Measurements from ENCODE around the gene PRR33.

DNA sequence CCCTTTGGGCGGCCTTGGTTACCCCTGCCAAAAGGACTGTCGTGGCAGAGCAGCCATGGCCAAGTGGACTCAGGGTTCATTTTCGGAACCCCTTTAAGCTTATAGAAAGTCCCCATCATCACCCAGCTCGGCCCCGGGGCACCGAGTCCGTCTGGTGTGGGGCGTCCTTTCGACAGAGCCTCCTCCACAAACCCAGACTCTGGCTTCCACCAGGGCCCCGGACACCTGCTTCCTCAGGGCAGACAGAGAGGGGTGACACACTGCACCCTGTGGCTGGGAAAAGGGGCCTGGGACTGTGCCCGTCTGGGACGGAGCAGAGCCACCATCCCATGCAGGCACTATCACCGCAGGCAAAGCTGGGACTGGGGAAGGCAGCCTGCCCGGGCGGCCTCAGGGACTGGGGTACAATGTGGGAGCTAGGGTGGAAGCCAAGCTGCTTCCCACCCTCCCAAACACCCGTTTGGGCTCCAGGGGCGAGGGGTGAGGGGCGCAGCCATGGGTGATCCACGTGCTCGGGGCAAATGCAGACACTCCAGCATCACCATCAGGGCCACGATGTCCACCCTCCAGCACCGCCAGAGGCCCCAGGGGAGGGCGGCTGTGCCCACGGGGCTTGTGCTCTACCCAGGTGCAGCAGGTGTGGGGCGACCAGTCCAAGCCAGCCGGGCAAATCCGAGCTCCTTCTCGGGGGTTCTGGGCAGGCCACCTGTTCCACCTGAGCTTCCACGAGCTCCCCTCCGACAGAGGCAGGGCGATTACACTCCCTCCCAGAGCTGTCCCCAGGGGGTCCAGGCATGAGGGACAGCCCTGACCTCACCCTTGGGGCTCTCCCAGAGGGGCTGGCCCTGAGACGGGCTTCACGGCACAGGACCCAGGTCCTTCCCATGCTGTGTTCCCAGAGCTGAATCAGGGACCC lies 43.7 kb upstream of the PRR33 start:
- TF ChIP-seq, protein P1, sequence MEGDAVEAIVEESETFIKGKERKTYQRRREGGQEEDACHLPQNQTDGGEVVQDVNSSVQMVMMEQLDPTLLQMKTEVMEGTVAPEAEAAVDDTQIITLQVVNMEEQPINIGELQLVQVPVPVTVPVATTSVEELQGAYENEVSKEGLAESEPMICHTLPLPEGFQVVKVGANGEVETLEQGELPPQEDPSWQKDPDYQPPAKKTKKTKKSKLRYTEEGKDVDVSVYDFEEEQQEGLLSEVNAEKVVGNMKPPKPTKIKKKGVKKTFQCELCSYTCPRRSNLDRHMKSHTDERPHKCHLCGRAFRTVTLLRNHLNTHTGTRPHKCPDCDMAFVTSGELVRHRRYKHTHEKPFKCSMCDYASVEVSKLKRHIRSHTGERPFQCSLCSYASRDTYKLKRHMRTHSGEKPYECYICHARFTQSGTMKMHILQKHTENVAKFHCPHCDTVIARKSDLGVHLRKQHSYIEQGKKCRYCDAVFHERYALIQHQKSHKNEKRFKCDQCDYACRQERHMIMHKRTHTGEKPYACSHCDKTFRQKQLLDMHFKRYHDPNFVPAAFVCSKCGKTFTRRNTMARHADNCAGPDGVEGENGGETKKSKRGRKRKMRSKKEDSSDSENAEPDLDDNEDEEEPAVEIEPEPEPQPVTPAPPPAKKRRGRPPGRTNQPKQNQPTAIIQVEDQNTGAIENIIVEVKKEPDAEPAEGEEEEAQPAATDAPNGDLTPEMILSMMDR (conservative IDR thresholded peaks at IDR 0.05) = no peak
- no peak for TF ChIP-seq ZFX (IDR thresholded peaks at IDR 0.05)
